ENCODE data around the gene EXT2. TPM values are rescaled to one million over a fixed set of nuclear protein-coding genes. Genes with fewer than 3 reads are reported as not detected.

EXT2 gene
- total RNA-seq, result 30.7 TPM
- long read RNA-seq, transcript EXT2-210 (14 exons, 3,136 nt), result major isoform, 30 of 35 reads
- long read RNA-seq, partial matches to known transcripts, result 2 of 35 reads
- long read RNA-seq, other reads (novel, unspliced or antisense), result 1 of 35 reads

DNA sequence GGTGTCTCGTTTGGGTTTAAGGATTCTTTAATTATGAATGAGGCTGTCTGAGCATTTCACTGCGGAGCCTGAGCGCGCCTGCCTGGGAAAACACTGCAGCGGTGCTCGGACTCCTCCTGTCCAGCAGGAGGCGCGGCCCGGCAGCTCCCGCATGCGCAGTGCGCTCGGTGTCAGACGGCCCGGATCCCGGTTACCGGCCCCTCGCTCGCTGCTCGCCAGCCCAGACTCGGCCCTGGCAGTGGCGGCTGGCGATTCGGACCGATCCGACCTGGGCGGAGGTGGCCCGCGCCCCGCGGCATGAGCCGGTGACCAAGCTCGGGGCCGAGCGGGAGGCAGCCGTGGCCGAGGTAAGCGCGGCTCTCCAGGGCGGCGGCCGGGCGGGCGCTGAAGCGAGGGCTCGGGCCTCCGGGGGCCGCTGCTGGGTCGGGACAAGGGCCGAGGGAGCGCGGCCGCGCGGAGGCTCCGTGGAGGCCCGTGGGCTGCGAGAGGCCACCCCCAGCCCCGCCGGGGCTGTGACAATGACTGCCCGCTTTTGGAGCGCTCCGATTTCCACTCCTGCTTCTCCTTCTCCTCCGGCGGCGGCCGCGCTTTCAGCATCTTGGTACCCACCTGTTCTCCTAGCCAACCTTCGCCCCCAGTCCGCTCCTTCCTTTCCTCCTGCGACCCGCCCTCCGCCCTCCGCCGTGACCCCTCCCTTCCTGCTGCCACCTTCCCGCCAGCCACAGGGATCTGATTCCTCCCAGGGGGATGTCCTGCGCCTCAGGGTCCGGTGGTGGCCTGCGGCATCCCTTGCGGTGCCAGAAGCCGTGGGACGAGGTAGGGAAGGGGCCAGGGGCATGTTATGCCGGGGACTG, at the start of gene EXT2:
TSS of gene EXT2 (plus strand) at position 173 of the 854 bp plus-strand sequence. CDS start 12,035 bp downstream, outside the sequence.
- ATAC-seq, result peak; percentile 98
- intact Hi-C loops (cut with DNase I), result loop anchor here (2.0 kb wide), 2 partner anchors 25 to 443 kb away; no protein-coding TSS in a partner anchor

DNA sequence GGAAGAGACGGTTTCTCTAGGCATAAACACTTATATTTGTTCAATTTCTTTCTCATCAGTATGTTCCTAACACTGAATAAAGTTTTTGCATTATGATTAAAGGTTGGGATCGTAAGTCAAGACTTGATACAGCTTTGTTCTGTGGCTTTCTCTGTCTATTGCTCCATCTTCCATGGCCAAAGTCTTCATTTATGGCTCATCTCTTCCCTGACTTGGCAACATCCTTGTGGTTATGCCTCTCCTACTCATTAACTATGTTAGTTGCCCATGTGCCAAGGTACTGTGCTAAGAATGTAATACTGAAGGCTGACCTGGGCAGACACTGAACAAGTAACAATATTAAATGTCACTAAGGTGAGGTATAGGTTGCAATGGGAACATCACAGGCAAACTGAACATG, 49.3 kb upstream of the EXT2 start:
- intact Hi-C loops (cut with DNase I), result no loop called here
- no peak for ATAC-seq
- DNase-seq (ENCODE audit: missing footprints), result no peak

More for the DNA sequence above, at the start of gene EXT2:
- DNase-seq (ENCODE audit: missing footprints), result peak; percentile 94

DNA sequence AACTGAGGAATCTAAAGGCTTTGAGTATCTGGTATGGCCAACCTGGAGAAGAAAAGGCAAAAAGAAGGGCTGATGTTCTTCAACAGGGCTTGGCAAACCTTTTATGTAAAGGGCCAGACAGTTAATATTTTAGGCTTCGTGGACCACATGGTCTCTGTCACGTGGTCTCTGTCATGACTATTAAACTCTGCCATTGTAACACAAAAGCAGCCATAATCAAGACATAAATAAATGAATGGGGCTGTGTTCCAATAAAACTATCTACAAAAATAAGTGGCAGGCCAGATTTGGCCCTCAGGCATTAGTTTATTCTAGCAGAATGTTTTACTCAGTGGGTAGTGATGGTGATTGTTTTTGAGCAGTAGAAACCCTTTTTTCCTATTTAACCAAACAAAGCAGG, 48.2 kb upstream of the EXT2 start:
- intact Hi-C loops (cut with DNase I), result no loop called here
- ATAC-seq (no peak), DNase-seq (ENCODE audit: missing footprints) (no peak)

DNA sequence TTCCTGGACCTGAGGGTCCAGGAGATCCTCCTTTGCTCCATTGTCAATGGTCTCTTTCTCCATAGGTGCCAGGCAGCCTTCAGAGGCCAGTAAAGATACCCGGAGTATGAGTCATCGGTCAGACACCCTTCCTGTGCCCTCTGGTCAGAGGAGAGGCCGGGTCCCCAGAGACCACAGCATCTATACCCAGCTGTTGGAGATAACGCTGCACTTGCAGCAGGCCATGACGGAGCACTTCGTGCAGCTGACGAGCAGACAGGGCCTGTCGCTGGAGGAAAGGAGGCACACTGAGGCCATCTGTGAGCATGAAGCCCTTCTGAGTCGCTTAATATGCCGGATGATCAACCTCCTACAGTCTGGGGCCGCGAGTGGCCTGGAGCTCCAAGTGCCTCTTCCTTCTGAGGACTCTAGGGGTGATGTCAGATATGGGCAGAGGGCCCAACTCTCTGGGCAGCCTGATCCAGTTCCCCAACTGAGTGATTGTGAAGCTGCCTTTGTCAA, 47.5 kb upstream of the EXT2 start, which contains the start of gene ACCSL:
TSS of gene ACCSL (plus strand) at position 51 of the 501 bp plus-strand sequence. CDS start at position 107, 56 bp downstream.
- no peak for DNase-seq (ENCODE audit: missing footprints)
- intact Hi-C loops (cut with DNase I), result no loop called here
- ATAC-seq, result peak; percentile 27

DNA sequence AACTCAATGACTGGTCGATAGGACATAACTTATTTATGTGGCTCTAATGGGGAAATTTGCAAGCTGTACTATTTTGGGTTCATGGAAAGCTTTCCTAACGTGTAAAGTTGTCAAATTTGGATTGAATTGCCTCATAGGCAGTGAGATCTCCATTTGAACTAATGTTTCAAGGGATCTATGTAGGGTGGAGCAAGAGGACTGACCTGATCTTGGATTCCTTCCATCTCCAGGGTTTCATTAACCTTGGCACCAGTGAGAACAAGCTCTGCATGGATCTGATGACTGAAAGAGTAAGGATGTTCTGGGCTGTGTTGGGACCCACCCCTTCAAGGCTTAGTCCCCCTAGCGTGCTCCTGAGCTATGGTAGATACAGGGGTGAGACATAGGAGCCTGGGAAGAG, 45.6 kb upstream of the EXT2 start:
- ATAC-seq, result no peak
- DNase-seq (ENCODE audit: missing footprints), result no peak
- intact Hi-C loops (cut with DNase I), result no loop called here

DNA sequence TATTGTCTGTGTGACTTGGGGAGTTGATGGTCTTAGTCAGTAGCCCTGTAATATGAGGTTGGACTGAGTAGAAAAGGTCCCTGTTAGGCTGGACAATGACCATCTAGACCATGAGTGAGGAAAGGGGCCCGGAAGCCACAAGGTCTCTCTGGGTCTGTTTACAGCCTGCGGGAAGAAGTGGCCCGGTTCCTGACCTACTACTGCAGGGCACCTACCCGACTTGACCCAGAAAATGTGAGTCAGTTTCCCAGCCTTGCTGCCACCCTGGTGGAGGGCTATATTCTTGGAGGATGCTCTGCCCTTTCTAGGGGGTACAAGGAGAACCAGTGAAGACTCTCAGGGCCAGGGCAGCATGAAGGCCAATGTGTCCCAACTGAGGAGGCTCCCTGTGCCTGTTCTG, 44.3 kb upstream of the EXT2 start:
- ATAC-seq, result no peak
- intact Hi-C loops (cut with DNase I), result no loop called here
- DNase-seq (ENCODE audit: missing footprints), result no peak

DNA sequence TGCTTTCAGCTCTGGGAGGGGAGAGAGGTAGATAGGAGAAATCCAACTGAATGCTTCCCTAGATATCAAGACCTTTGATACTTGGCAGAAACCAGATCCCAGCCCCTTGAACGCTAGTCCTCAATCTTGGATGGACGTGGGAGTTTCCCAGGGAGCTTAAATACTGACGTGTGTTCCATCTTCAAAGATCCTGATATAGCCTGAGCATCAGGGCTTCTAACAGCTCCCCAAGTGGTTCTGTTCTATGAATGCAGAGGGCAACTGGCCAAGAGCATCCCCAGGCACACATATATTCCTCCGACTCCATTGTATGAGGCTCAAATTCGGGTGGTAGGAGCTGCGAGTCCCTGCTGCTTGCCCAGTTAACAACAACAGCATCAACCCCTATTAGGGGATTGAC, 38.1 kb upstream of the EXT2 start:
- DNase-seq (ENCODE audit: missing footprints) (no peak), ATAC-seq (no peak)
- intact Hi-C loops (cut with DNase I), result no loop called here

DNA sequence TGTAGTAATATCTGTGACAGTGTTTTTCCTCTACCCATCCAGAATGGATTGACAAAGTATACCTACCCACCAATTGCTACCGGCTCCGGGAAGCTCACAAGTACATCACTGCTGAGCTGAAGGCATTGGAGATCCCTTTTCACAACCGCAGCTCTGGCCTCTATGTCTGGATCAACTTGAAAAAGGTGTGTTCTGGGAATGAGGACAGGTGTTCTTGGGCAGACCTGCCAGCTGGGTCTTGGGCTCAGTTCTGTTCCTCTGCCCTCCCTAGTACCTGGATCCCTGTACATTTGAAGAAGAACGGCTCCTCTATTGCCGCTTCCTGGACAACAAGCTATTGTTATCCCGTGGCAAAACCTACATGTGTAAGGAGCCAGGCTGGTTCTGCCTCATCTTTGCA, 37.2 kb upstream of the EXT2 start:
- no peak for ATAC-seq
- intact Hi-C loops (cut with DNase I), result no loop called here
- DNase-seq (ENCODE audit: missing footprints), result no peak

DNA sequence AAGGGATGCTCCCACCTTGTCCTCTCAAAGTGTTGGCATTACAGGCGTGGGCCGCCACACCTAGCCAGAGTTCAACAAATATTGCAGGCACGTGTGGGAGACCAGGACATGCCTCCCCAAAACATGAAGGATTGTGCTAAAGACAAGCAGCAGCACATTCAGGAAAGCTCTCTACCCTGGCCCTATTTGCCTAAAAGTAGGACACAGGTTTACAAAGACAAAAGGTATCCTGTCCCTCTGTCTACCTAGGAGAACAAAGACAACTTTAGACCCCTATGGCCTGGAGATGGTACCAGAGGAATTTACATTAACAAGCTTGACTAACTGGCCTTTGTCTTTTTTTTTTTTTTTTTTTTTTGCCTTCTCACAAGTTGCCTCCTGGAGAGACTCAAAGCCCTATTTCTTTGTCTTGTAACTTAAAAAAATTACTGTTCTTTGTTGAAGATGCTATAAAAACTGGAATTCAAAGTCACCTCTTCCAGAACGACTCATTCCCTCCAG, 30.3 kb upstream of the EXT2 start:
- intact Hi-C loops (cut with DNase I), result no loop called here
- ATAC-seq (no peak), DNase-seq (ENCODE audit: missing footprints) (no peak)

DNA sequence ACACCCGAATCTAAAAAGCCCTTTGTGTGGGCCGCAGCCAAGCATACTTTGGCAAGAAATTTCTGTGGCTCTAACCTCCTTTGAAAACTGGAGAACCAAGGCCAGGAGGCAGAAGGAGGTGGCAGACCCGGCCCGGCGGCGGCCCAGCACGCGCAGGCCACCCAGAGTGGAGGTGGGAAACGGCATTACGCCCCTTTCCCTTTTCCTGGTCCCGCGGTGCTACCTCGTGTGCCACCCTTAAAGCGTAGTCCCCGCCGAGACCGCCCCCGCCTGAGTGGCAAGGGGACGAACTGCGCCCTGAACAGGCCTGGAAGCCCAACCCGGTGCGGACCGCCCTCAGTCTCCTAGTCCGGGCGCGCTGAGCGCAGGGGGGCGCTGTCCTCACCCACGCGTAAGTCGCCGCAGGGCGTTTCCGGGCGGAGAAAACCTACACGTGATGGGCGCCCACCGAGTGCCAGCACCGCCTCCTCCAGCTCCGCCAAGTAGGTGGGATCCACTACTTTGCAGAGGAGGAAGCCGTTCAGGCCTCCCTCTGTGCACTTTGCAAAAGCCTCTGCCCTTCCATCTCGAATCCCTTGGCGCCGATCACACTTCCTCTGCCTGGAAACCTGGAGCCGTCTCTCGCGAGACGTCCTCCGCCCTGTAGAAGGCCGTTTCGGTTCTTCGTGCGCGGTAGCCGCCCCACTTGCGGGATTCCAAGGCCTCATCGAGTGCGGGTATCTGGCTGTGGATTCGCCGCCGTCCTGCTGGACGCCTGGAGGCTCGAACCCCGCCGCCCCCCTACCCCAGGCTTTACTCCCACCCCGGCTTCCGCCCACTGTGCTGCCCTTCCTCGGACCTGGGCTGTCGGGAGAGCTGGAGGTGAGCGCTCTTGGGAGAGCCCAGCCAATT, 29.4 kb upstream of the EXT2 start, which contains the start of gene ACCS:
TSS of gene ACCS (plus strand) at position 430 of the 891 bp plus-strand sequence. CDS start 1,358 bp downstream, outside the sequence.
- ATAC-seq (peak; percentile 97), DNase-seq (ENCODE audit: missing footprints) (peak; percentile 99)
- intact Hi-C loops (cut with DNase I), result loop anchor here (1.0 kb wide), 1 partner anchor 44 kb away; no protein-coding TSS in a partner anchor

DNA sequence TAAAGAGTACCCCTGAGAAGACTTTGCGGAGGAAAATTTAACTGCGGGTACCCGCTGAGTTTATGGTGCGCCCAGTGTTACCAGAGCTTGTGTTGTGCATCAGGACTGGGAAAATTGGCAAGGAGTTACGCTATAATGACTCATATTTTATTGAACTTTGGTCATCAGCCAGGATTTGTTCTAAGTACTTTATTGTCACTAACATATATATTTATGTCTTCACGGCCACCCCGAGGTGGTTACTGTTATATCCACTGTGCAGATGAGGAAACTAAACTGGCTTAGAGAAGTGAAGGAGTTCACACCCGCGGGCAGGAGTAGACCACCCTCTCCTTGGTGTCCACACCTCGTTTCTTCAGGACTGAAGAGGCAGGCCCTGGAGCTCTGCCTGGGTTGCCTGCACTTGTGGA, 28.7 kb upstream of the EXT2 start:
- intact Hi-C loops (cut with DNase I), result loop anchor here (1.0 kb wide), 1 partner anchor 44 kb away; no protein-coding TSS in a partner anchor
- DNase-seq (ENCODE audit: missing footprints) (no peak), ATAC-seq (no peak)

DNA sequence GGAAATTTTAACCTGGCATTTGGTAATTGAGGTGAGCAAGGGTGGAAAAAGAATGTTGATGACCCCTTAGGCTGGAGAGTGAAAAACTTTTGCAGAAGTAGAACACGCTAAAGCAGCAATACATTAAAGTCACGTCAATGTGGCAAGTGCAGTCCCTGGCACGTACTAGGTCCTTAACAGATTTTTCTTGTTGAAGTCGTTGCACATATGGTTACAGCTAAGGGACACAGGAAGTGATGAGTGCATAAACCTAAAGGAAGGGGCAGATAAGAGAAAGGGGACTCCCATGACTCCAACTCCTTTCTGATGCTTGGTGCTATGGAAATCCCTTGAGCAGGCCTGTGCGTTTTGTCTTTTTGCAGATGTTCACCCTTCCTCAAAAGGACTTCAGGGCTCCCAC, 28.2 kb upstream of the EXT2 start:
- ATAC-seq (no peak), DNase-seq (ENCODE audit: missing footprints) (no peak)
- intact Hi-C loops (cut with DNase I), result no loop called here

DNA sequence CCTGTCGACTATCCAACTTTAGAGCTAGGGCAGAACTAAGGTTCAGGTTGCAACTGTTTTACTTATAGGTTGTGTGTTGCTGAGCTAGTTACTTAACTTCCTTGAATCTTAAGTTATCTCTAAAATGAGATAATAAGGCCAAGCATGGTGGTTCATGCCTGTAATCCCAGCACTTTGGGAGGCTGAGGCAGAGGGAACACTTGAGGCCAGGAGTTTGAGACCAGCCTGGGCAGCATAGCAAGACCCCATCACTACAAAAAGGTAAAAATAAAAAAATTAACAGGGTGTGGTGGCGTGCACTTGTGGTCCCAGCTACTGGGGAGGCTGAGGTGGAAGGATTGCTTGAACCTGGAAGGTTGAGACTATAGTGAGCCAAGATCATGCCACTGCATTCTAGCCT, 27.3 kb upstream of the EXT2 start:
- DNase-seq (ENCODE audit: missing footprints) (no peak), ATAC-seq (no peak)
- intact Hi-C loops (cut with DNase I), result no loop called here

DNA sequence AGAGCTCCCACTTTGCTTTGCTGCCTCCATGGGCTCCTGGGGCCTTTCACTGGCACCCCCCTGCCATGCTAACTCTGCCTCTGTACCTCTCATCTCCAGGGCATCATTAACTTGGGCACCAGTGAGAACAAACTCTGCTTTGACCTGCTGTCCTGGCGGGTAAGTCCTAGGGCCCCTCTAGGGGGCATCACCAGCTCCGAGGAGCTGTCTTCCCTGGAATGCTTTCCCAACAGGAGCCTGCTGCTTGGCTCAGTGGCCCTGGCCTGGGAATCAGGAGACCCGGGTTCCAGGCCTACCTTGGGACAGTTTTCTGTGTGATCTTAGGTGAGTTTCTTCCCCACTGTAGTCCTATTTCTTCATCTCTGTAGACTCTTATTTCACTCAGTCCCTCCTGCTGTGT, 24.3 kb upstream of the EXT2 start:
- intact Hi-C loops (cut with DNase I), result no loop called here
- no peak for DNase-seq (ENCODE audit: missing footprints)
- no peak for ATAC-seq

DNA sequence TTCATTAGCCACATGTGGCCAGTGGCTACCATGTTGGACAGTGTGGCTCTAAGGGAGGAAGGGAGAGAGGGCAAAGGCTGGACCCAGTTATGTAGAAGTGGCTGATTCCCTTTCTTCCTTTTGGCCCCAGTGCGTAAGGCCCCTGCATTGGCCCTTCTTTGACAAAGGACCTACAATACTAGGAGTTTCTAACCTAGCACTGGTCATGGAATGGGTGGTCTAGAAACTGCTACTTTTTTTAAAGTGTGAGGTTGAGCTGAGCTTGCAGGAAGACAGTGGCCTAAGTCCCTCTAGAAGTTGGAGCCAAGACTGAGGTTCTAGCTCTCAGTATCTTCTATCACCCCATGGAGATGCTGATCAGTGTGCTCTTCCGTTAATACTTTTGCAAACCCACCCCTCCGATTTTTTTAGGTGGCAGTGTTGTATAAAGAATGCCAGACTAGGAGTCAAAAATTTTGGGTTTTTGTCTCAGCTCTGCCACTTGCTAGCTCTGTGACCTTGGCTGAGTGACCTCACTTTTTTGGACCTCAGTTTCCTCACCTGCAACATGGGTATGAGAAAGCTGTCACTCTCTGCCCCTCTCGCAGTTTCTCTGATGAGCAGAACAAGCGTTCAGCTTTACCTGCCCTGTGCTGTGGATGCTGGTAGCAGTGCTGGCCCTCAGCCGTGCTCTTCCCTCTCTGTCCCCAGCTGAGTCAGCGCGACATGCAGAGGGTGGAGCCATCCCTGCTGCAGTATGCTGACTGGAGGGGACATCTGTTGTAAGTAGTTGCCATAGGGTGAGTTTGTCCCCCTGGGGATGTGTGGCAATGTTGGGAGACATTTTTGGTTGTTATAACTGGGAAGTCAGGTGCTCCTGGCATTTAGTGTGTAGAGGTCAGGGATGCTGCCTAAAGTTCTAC, 22.5 kb upstream of the EXT2 start:
- DNase-seq (ENCODE audit: missing footprints) (no peak), ATAC-seq (no peak)
- intact Hi-C loops (cut with DNase I), result no loop called here

DNA sequence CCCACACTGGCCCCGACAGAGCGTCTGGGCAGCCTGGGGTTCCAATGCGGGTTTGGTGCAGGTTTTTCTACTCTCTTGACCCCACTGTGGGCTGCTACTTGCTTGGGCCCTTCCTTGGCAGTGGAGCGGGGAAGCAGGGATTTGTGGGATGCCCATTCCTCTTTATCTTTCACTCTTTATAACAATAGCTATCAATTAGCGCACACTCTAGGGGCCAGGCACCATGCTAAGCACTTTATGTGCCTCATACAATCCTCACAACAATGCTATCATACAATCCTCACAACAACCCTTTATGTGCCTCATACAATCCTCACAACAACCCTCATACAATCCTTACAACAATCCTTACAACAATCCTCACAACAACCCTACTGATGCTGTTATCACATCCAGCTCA, 16.7 kb upstream of the EXT2 start:
- DNase-seq (ENCODE audit: missing footprints), result no peak
- no peak for ATAC-seq

DNA sequence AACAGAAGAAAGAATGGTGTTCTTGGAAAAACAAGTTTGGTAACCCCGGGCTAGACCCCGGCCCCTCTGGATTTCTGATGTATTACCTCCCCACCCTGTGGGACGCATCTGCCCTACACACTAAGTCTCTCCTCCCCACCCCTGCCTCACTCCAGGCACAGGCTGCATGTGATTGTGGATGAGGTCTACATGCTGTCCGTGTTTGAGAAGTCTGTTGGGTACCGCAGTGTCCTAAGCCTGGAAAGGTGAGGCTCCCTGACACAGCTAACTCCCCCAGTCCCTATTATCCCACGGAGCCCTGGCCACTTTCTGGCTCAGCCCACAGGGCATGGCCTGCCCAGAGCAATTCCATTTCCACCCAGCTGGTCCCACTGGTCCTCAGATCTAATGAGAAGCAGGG, 16.1 kb upstream of the EXT2 start:
- ATAC-seq, result no peak

More for the DNA sequence above, 16.7 kb upstream of the EXT2 start:
- intact Hi-C loops (cut with DNase I), result no loop called here

DNA sequence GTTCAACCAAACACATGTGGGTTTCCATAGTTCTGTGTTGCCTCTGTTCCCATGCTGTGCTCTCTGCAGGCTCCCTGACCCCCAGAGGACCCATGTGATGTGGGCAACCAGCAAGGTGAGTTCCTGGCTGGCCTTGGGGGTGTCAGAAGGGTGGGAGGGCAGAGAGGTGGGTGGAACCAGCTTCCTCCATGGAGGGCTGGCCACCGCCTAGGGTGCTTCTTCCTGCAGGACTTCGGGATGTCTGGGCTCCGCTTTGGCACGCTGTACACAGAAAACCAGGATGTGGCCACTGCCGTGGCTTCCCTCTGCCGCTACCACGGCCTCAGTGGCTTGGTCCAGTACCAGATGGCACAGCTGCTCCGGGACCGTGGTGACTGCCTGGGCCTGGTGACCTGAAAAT, 14.5 kb upstream of the EXT2 start:
- DNase-seq (ENCODE audit: missing footprints) (no peak), ATAC-seq (no peak)
- intact Hi-C loops (cut with DNase I), result no loop called here

More for the DNA sequence above, 16.1 kb upstream of the EXT2 start:
- intact Hi-C loops (cut with DNase I), result no loop called here
- no peak for DNase-seq (ENCODE audit: missing footprints)
